Prostate gland (tissue), 2 donors: ENCODE data around the gene CHSY1. TPM values are rescaled to one million over a fixed set of nuclear protein-coding genes. Genes with fewer than 3 reads are reported as not detected.

ENCODE experiments used
- DNase-seq: peaks from one replicate; pipeline ENCODE4 v3.0.0-alpha.2; 2019; ENCODE audit warnings: low spot score
- H3K27ac ChIP-seq, 2 donors: fragments of 200-600 bp; sonication (generic); 2 replicates each; pipeline ENCODE4 v1.5.1; 2017 to 2019
- H3K27me3 ChIP-seq: fragments of 200-600 bp; sonication (generic); replicated peaks from 2 replicates; pipeline ENCODE4 v1.5.1; 2019; ENCODE audit not compliant: insufficient read depth
- H3K36me3 ChIP-seq, 2 donors: fragments of 200-600 bp; sonication (generic); 1 replicate in 1 of 2; 2 replicates in 1 of 2; pipeline versions ENCODE4 v1.5.1 to v1.8.1; 2017 to 2019
- H3K4me1 ChIP-seq: fragments of 200-600 bp; sonication (generic); replicated peaks from 2 replicates; pipeline ENCODE4 v1.5.1; 2019
- H3K4me3 ChIP-seq, 2 donors: fragments of 200-600 bp; sonication (generic); 2 replicates each; pipeline ENCODE4 v1.5.1; 2017 to 2019
- H3K9me3 ChIP-seq: fragments of 200-600 bp; sonication (generic); 2 replicates; pipeline ENCODE4 v1.5.1; 2017
- POLR2A ChIP-seq: fragments of 450-650 bp; IDR thresholded peaks from one replicate; pipeline ENCODE4 v1.6.1; 2016; ENCODE audit warnings: antibody characterized with exemption, mild to moderate bottlenecking
- POLR2AphosphoS5 ChIP-seq: sonication (generic); formaldehyde crosslinking; IDR thresholded peaks from one replicate; pipeline ENCODE4 v1.6.1; 2017; ENCODE audit warnings: antibody characterized with exemption
- WGBS: methylation state at CpG from one replicate; pipeline ENCODE4 v1.1.5; 2018; 5-methylcytosine and 5-hydroxymethylcytosine counted together
- intact Hi-C: fragments of 100-400 bp; cut with DNase I; formaldehyde crosslinking; loops from one replicate; pipeline ENCODE4 v1.14.2; 2022
- total RNA-seq, 2 donors: library from RNA; depleted of rRNA; stranded (reverse); fragments of >200 nt; gene quantifications; one replicate each; pipeline ENCODE4 v1.1.0, GENCODE V29; 2016
- TF ChIP-seq, protein P1 (sequence below), 4 experiments: fragments of 200-600 bp in 2 of 4; fragments of 450-650 bp in 2 of 4; sonication (generic) in 2 of 4; IDR thresholded peaks; 1 replicate in 3 of 4; 2 replicates in 1 of 4; pipeline ENCODE4 v1.5.1; 2016 to 2019; ENCODE audit warnings: antibody characterized with exemption in 4 of 4, mild to moderate bottlenecking in 2 of 4, moderate library complexity in 2 of 4

CHSY1 gene
- total RNA-seq, 2 donors from 2014 or later, result 30.4 to 46.4 TPM

DNA sequence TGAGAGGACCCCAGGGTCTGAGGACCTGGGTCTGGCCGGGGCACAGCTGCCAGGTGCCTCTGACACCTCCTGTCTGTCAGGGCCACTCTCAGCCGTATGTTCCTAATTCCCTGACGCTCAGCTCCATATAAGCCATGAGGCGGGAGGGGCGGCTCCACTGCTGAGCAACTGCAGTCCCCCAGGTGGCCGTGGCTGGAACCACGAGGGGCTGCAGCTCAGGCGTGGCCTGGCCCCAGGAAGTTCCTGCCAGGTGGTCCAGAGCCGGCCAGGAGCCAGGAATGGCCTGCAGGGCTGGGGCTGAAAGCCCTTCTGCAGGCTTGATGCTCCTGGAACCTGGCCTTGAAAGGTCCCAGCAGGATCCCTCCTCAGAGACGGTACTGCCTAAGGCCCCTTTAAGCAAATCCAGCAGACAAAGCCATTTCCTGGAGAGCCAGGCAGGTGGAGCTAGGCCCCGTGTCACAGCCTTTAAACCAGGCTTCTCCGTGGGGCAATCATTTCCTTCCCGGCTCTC is 118.0 kb downstream of the CHSY1 start:
- TF ChIP-seq POLR2AphosphoS5 (no peak), POLR2A (no peak)
- TF ChIP-seq, protein P1, sequence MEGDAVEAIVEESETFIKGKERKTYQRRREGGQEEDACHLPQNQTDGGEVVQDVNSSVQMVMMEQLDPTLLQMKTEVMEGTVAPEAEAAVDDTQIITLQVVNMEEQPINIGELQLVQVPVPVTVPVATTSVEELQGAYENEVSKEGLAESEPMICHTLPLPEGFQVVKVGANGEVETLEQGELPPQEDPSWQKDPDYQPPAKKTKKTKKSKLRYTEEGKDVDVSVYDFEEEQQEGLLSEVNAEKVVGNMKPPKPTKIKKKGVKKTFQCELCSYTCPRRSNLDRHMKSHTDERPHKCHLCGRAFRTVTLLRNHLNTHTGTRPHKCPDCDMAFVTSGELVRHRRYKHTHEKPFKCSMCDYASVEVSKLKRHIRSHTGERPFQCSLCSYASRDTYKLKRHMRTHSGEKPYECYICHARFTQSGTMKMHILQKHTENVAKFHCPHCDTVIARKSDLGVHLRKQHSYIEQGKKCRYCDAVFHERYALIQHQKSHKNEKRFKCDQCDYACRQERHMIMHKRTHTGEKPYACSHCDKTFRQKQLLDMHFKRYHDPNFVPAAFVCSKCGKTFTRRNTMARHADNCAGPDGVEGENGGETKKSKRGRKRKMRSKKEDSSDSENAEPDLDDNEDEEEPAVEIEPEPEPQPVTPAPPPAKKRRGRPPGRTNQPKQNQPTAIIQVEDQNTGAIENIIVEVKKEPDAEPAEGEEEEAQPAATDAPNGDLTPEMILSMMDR (IDR thresholded peaks at IDR 0.05), result no peak
- Histone ChIP-seq H3K27ac (no peak overlapping the region), H3K36me3 (no peaks in the 10 kb centered on the region), H3K4me3 (no peak overlapping the region), H3K4me1 (no peaks in the 10 kb centered on the region), H3K27me3 (no peaks in the 10 kb centered on the region), H3K9me3 (no peaks in the 10 kb centered on the region)
- intact Hi-C loops, result no loop called here
- DNase-seq, result no peak
- 88% methylated on average over 5 of the region's 13 CpGs for WGBS

DNA sequence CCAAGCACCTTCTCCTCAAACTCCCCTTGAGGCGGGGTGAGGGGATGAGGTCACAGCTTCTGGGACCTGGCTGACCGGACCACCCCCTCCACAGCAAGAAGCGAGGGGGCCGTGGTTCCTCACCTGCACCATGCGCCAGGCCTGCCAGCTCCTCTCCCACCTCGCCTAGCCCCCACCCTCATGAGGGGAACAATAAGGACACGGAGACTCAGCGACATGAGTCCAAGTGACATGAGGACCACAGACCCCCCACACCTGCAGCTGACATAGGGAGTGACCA is 118.7 kb downstream of the CHSY1 start:
- H3K27me3 ChIP-seq, result no peaks in the 10 kb centered on the region
- TF ChIP-seq POLR2A, result no peak
- TF ChIP-seq, protein P1 (IDR thresholded peaks at IDR 0.05), result no peak
- TF ChIP-seq POLR2AphosphoS5, result no peak
- no peak for DNase-seq
- H3K9me3 ChIP-seq, result no peaks in the 10 kb centered on the region
- intact Hi-C loops, result no loop called here
- no peaks in the 10 kb centered on the region for H3K36me3 ChIP-seq
- H3K4me1 ChIP-seq, result no peaks in the 10 kb centered on the region
- H3K4me3 ChIP-seq, result no peak overlapping the region
- 98% methylated on average over 8 of the region's 8 CpGs for WGBS
- H3K27ac ChIP-seq, result no peak overlapping the region

DNA sequence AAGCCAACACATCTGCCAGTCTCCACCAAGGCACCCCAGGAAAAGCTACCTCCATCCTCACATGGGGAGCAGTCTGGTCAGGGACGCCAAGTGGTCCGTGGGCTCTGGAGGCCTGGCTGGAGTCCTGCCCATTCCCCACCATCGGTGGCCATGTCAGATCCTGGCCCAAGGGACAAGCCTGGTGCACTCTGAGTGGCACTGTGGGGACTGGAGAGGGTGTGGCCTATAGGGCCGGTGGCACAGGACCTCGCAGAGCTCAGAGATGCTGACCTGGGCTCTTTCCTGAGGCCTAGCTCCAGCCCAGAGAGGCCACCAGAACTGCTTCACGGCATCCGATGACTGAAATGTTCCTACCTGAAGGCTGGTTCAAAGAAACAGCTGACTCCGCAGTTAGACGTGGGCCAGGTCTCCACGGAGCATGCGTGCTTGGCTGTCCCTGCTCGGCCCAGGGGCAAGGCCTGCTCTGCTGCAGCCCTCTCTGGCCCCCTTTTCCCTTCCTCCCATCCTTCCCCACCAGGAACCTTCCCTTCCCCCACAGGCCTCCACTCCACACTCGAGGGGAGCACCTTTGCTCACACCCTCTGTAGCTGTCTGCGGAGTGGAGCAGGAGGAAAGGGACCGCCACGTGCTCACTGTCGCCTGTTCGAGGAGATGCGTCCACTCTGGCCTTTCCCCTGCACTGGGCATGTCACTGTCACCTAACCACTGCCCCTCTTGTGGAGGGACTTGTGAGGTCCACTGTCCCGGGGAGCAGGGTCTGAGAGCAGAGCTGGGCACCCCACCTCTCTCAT is 119.3 kb downstream of the CHSY1 start:
- no peak overlapping the region for H3K27ac ChIP-seq
- H3K27me3 ChIP-seq, result no peaks in the 10 kb centered on the region
- intact Hi-C loops, result no loop called here
- no peaks in the 10 kb centered on the region for H3K9me3 ChIP-seq
- no peaks in the 10 kb centered on the region for H3K36me3 ChIP-seq
- H3K4me1 ChIP-seq, result no peaks in the 10 kb centered on the region
- TF ChIP-seq, protein P1 (IDR thresholded peaks at IDR 0.05), result no peak
- TF ChIP-seq POLR2AphosphoS5, result no peak
- no peak for TF ChIP-seq POLR2A
- 92% methylated on average over 20 of the region's 20 CpGs for WGBS
- H3K4me3 ChIP-seq, result no peak overlapping the region
- DNase-seq, result no peak

DNA sequence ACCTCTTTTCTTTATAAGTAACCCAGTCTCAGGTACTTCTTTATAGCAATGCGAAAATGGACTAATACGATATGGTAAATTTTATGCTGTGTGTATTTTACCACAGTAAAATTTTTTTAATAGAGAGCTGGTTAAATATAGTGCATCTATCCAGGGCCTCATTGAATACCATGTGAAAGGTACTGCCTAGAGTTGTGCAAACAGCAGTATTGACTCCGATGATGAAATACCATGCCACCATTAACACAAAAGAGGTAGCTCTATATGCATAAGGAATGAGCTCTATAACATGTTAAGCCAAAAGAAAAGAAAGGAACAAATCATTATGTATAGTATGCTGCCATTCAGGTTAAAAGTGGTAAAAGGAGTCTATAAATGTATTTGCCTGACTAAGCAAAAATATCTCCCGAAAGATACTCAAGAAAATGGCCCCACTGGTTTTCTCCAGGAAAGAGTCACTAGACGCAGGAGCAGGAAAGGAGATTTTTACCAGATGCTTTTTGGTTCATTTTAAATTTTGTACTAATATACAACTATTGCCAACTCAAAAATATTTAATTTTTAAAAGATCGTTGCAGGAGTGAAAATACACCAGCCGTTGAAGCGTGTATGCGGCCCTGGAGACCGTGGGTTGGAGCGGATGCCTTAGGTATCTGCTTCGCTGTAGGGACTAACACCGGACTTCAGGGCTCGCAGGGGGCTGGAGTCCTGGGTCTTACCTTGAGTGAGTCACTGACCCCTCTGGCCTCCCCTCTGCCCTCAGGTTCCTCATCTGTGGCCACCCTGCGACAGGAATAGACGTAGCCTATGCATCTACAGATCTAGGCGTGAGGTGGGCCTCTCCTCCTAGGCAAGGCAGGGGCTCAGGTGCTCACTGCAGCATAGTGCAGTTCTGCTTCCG is 120.1 kb downstream of the CHSY1 start:
- no peaks in the 10 kb centered on the region for H3K4me1 ChIP-seq
- WGBS, result 80% methylated on average over 18 of the region's 18 CpGs
- no peaks in the 10 kb centered on the region for H3K36me3 ChIP-seq
- no peaks in the 10 kb centered on the region for H3K9me3 ChIP-seq
- TF ChIP-seq POLR2AphosphoS5 (peak; percentile 83), POLR2A (no peak)
- no peak overlapping the region for H3K4me3 ChIP-seq
- intact Hi-C loops, result no loop called here
- peak; percentile 30 for DNase-seq
- H3K27me3 ChIP-seq, result no peaks in the 10 kb centered on the region
- peak overlapping the region in 1 of 2 donors; percentile 53 for H3K27ac ChIP-seq

DNA sequence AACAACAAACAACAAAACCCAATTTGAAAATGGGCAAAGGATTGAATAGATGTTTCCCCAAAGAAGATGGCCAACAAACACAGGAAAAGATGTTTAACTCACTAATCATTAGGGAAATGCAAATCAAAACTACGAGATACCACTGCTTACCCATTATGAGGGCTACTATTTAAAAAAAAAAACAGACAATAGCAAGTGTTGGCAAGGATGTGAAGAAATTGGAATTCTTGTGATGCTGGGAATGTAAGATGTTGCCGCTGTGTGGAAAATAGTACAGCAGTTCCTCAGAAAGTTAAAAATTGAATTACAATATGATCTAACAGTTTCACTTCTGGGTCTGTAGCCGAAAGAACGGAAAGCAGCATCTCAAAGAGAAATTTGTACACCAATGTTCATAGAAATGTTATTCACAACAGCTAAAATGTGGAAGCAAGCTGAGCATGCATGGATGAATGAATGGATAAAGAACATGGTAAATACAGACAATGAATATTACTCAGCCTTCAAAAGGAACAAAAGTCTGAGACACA is 121.9 kb downstream of the CHSY1 start:
- H3K4me1 ChIP-seq, result no peaks in the 10 kb centered on the region
- no peak for TF ChIP-seq POLR2AphosphoS5
- TF ChIP-seq POLR2A, result no peak
- TF ChIP-seq, protein P1 (IDR thresholded peaks at IDR 0.05), result no peak
- H3K4me3 ChIP-seq, result no peak overlapping the region
- intact Hi-C loops, result no loop called here
- WGBS, result 92% methylated on average over 4 of the region's 4 CpGs
- no peak overlapping the region for H3K27ac ChIP-seq
- no peaks in the 10 kb centered on the region for H3K9me3 ChIP-seq
- DNase-seq, result no peak
- no peaks in the 10 kb centered on the region for H3K36me3 ChIP-seq
- H3K27me3 ChIP-seq, result no peaks in the 10 kb centered on the region
